IMR-90 (cell line): ENCODE measurements around the gene SMOC1. TPM values are rescaled to one million over a fixed set of nuclear protein-coding genes. Genes with fewer than 3 reads are reported as not detected.

Source experiments
- ATAC-seq: fragments of 200-7000 bp; cut with Tn5 transposase; 2 replicates; pipeline ENCODE4 v1.9.1; 2020; ENCODE audit warnings: low read depth, mild to moderate bottlenecking, moderate library complexity
- BruUV-seq: library from RNA; stranded (reverse); fragments of 400-500 nt; replicated peaks from 2 replicates; lab custom pipeline; 2021; lab: Mats Ljungman, UMichigan
- CTCF ChIA-PET: fragments of 300-600 bp; formaldehyde crosslinking; extraction: SDS; loops from one replicate; lab custom pipeline; 2021; ENCODE audit warnings: antibody characterized with exemption; lab: Yijun Ruan, JAX
- POLR2A ChIA-PET: fragments of 300-600 bp; sonication (Branson Sonifier 250); formaldehyde crosslinking; loops from one replicate; lab custom pipeline; 2022; ENCODE audit warnings: antibody characterized with exemption; ENCODE audit not compliant: unreplicated experiment; lab: Charles Lee
- DNase-seq: peaks from one replicate; pipeline ENCODE4 v3.0.0; 2013
- H2AFZ ChIP-seq: replicated peaks from 2 replicates; pipeline ENCODE3; 2013; ENCODE audit warnings: low read length, mild to moderate bottlenecking; ENCODE audit not compliant: poor library complexity
- H2AK5ac ChIP-seq: 2 replicates; pipeline ENCODE4 v1.6.1; 2013; ENCODE audit warnings: low read depth, low read length, inconsistent platforms
- H2AK9ac ChIP-seq: replicated peaks from 2 replicates; pipeline ENCODE3; 2013; ENCODE audit warnings: mild to moderate bottlenecking, low read depth, low read length, moderate library complexity; ENCODE audit not compliant: poor library complexity
- H2BK120ac ChIP-seq: 2 replicates; pipeline ENCODE4 v1.6.1; 2013; ENCODE audit warnings: low read depth, low read length, inconsistent platforms
- H2BK15ac ChIP-seq: 3 replicates; pipeline ENCODE4 v1.6.1; 2013; ENCODE audit warnings: low read depth, low read length, inconsistent platforms
- H2BK20ac ChIP-seq: 2 replicates; pipeline ENCODE4 v1.6.1; 2013; ENCODE audit warnings: low read depth, mild to moderate bottlenecking, inconsistent platforms, low read length, moderate library complexity
- H2BK5ac ChIP-seq: 2 replicates; pipeline ENCODE4 v1.6.1; 2013; ENCODE audit warnings: mild to moderate bottlenecking, low read depth, low read length, inconsistent platforms; ENCODE audit not compliant: poor library complexity, severe bottlenecking
- H3K14ac ChIP-seq: replicated peaks from 2 replicates; pipeline ENCODE4 v1.6.1; 2013; ENCODE audit warnings: low read depth, low read length, inconsistent platforms
- H3K18ac ChIP-seq: 2 replicates; pipeline ENCODE4 v1.6.1; 2013; ENCODE audit warnings: low read depth, low read length, control low read depth
- H3K23ac ChIP-seq: 2 replicates; pipeline ENCODE4 v1.6.1; 2013; ENCODE audit warnings: low read depth, low read length, inconsistent platforms
- H3K27ac ChIP-seq: 2 replicates; pipeline ENCODE4 v1.5.1; 2013; ENCODE audit warnings: mild to moderate bottlenecking, control low read depth, low read length; ENCODE audit not compliant: insufficient read depth
- H3K27me3 ChIP-seq: 2 replicates; pipeline ENCODE4 v1.6.1; 2013; ENCODE audit warnings: low read length; ENCODE audit not compliant: control insufficient read depth, insufficient read depth
- H3K36me3 ChIP-seq: 2 replicates; pipeline ENCODE4 v1.6.1; 2013; ENCODE audit warnings: low read length, mixed read lengths; ENCODE audit not compliant: control insufficient read depth, insufficient read depth
- H3K4ac ChIP-seq: 2 replicates; pipeline ENCODE4 v1.6.1; 2013; ENCODE audit warnings: low read depth, low read length, inconsistent platforms
- H3K4me1 ChIP-seq: 2 replicates; pipeline ENCODE4 v1.6.1; 2013; ENCODE audit warnings: low read length, mixed read lengths; ENCODE audit not compliant: control insufficient read depth, insufficient read depth
- H3K4me2 ChIP-seq: 2 replicates; pipeline ENCODE4 v1.6.1; 2013; ENCODE audit warnings: low read depth, mild to moderate bottlenecking, control low read depth, low read length, moderate library complexity
- H3K4me3 ChIP-seq: 2 replicates; pipeline ENCODE4 v1.5.1; 2013; ENCODE audit warnings: low read depth, mild to moderate bottlenecking, control low read depth, low read length, moderate library complexity; ENCODE audit not compliant: insufficient read depth
- H3K56ac ChIP-seq: 2 replicates; pipeline ENCODE4 v1.6.1; 2013; ENCODE audit warnings: low read length, inconsistent platforms; ENCODE audit not compliant: insufficient read depth; ENCODE audit errors: extremely low read depth
- H3K79me1 ChIP-seq, 2 experiments: 2 replicates each; pipeline ENCODE4 v1.6.1; 2013; ENCODE audit warnings: low read length in 2 of 2, inconsistent platforms in 1 of 2, low read depth in 1 of 2
- H3K9ac ChIP-seq: 2 replicates; pipeline ENCODE4 v1.6.1; 2013; ENCODE audit warnings: low read depth, low read length, control low read depth
- H3K9me1 ChIP-seq: 2 replicates; pipeline ENCODE4 v1.6.1; 2013; ENCODE audit warnings: low read length, inconsistent platforms; ENCODE audit not compliant: insufficient read depth
- H3K9me3 ChIP-seq: 2 replicates; pipeline ENCODE4 v1.6.1; 2013; ENCODE audit warnings: low read length; ENCODE audit not compliant: control insufficient read depth, insufficient read depth
- H4K20me1 ChIP-seq: 2 replicates; pipeline ENCODE4 v1.6.1; 2013; ENCODE audit warnings: low read length, inconsistent platforms; ENCODE audit not compliant: insufficient read depth
- H4K5ac ChIP-seq: 2 replicates; pipeline ENCODE4 v1.6.1; 2013; ENCODE audit warnings: mild to moderate bottlenecking, low read depth, low read length, control low read depth
- H4K8ac ChIP-seq, 2 experiments: 2 replicates each; pipeline ENCODE4 v1.6.1; 2013; ENCODE audit warnings: low read depth in 2 of 2, low read length in 2 of 2, control low read depth in 1 of 2, inconsistent platforms in 1 of 2
- H4K91ac ChIP-seq: 2 replicates; pipeline ENCODE4 v1.6.1; 2013; ENCODE audit warnings: low read depth, low read length, inconsistent platforms; ENCODE audit not compliant: insufficient read depth
- BHLHE40 ChIP-seq: fragments of 150-350 bp; IDR thresholded peaks from 2 replicates; pipeline ENCODE4 v1.6.1; 2016; ENCODE audit warnings: mild to moderate bottlenecking, low read depth, low read length
- CEBPB ChIP-seq: IDR thresholded peaks from 2 replicates; pipeline ENCODE4 v1.6.1; 2012; ENCODE audit warnings: low read depth, low read length, improper control_type of control experiment
- CHD1 ChIP-seq: IDR thresholded peaks from 2 replicates; pipeline ENCODE4 v1.6.1; 2012; ENCODE audit warnings: low read depth, low read length, improper control_type of control experiment
- CTCF ChIP-seq: conservative IDR thresholded peaks from 2 replicates; pipeline ENCODE4 v1.5.1; 2012; ENCODE audit warnings: mild to moderate bottlenecking, low read depth, low read length, improper control_type of control experiment
- ELK1 ChIP-seq: fragments of 150-350 bp; IDR thresholded peaks from 2 replicates; pipeline ENCODE4 v1.6.1; 2016; ENCODE audit warnings: low read depth, mild to moderate bottlenecking, low read length, moderate library complexity, borderline replicate concordance
- FOS ChIP-seq: fragments of 150-350 bp; IDR thresholded peaks from 2 replicates; pipeline ENCODE4 v1.6.1; 2016; ENCODE audit warnings: low read depth, low read length
- MAFK ChIP-seq: IDR thresholded peaks from 2 replicates; pipeline ENCODE4 v1.6.1; 2012; ENCODE audit warnings: low read depth, low read length, improper control_type of control experiment
- MAZ ChIP-seq: IDR thresholded peaks from 2 replicates; pipeline ENCODE4 v1.6.1; 2012; ENCODE audit warnings: low read depth, mild to moderate bottlenecking, low read length, improper control_type of control experiment, moderate library complexity, borderline replicate concordance
- MXI1 ChIP-seq: IDR thresholded peaks from 2 replicates; pipeline ENCODE4 v1.6.1; 2012; ENCODE audit warnings: low read depth, mild to moderate bottlenecking, low read length, moderate library complexity, borderline replicate concordance
- NFE2L2 ChIP-seq: fragments of 150-350 bp; IDR thresholded peaks from 2 replicates; pipeline ENCODE4 v1.6.1; 2016; ENCODE audit warnings: low read depth, mild to moderate bottlenecking, low read length
- POLR2A ChIP-seq: IDR thresholded peaks from 2 replicates; pipeline ENCODE4 v1.6.1; 2012; ENCODE audit warnings: mild to moderate bottlenecking, low read depth, low read length
- RAD21 ChIP-seq: IDR thresholded peaks from 2 replicates; pipeline ENCODE4 v1.6.1; 2012; ENCODE audit warnings: low read length, improper control_type of control experiment
- RCOR1 ChIP-seq: IDR thresholded peaks from 2 replicates; pipeline ENCODE4 v1.6.1; 2012; ENCODE audit warnings: mild to moderate bottlenecking, low read length, improper control_type of control experiment; ENCODE audit not compliant: insufficient replicate concordance
- RFX5 ChIP-seq: IDR thresholded peaks from 2 replicates; pipeline ENCODE4 v1.8.0; 2012; ENCODE audit warnings: low read depth, mild to moderate bottlenecking, low read length, moderate library complexity
- SMC3 ChIP-seq: fragments of 150-350 bp; IDR thresholded peaks from 2 replicates; pipeline ENCODE4 v1.6.1; 2016; ENCODE audit warnings: low read depth, mild to moderate bottlenecking, antibody characterized with exemption, low read length, moderate library complexity
- WGBS, 2 experiments: methylation state at CpG; one replicate each; pipeline versions ENCODE4 v1.1.5 to v1.1.7; 2013; ENCODE audit warnings: missing lambda C conversion rate in 2 of 2; ENCODE audit not compliant: insufficient read length in 1 of 2; ENCODE audit errors: extremely low coverage in 2 of 2; 5-methylcytosine and 5-hydroxymethylcytosine counted together
- dilution Hi-C: fragments of 300-500 bp; cut with HindIII; formaldehyde crosslinking; loops from one replicate; pipeline ENCODE4 v1.14.3; 2018; ENCODE audit warnings: low sequenced_read_pairs; ENCODE audit not compliant: unreplicated experiment
- in situ Hi-C: fragments of 300-500 bp; cut with MboI; formaldehyde crosslinking; loops from 3 replicates; pipeline ENCODE4 v1.14.3; 2019; ENCODE audit warnings: low sequenced_read_pairs, inconsistent platforms, mixed read lengths
- intact Hi-C: fragments of 100-400 bp; cut with micrococcal nuclease; formaldehyde crosslinking; loops from 2 replicates; pipeline ENCODE4 v1.10.0; 2022
- polyA plus RNA-seq, 3 experiments: library from polyadenylated mRNA; depleted of rRNA; stranded (reverse); fragments of >200 nt; gene quantifications; 2 replicates each; pipeline ENCODE4 v1.2.3, GENCODE V29; 2012; ENCODE audit warnings: low replicate concordance in 1 of 3
- total RNA-seq: library from RNA; depleted of rRNA; stranded (reverse); fragments of >200 nt; gene quantifications from 2 replicates; pipeline ENCODE4 v1.2.3, GENCODE V29; 2012

SMOC1 gene
- total and polyA plus RNA-seq, 2 of the 4 experiments (the other 2 are of a cell fraction): 0.90 to 4.1 TPM

DNA sequence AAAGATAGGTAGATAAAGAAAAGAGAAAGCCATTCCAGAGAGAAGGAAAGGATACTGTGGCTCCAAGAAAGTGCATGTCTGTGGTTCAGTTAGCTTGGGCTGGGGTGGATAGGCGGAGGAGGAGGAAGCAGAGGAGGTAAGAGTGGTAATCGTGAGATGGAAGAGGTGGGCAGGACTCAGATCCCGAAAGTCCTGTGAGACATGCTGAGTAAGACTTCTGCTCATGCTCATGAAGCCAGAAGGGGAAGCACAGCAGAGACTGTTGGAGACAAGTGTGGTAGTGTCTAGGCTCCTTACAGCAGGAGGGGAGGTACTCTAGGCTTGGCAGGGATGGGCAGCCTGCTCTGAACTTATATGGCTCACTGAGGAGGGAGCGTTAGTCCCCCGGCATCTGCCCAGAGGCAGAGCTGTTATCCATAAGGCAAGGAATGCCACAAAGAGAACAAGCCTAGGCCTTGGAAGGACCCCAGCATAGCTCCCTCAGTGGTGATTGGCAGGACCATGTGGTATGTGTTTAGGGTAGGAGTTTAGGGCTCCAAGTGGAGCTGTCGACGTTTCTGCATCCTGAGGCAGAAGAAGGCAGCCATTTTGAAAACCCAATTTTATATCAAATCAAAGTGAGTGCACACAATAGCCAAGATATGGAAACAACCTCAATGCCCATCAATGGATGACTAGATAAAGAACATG is 135.3 kb downstream of the SMOC1 start:
- dilution Hi-C loops: no loop called here
- in situ Hi-C loops: loop anchor here (5.0 to 25.0 kb wide), 2 partner anchors 132 to 427 kb away; no protein-coding TSS in a partner anchor
- Histone ChIP-seq H3K56ac (no peak overlapping the region), H2BK120ac (no peak overlapping the region), H4K91ac (no peak overlapping the region), H3K36me3 (peaks cover 10% of the 10 kb centered on the region), H2BK15ac (no peak overlapping the region), H3K4ac (no peak overlapping the region), H2AFZ (no peak overlapping the region), H3K9me3 (no peaks in the 10 kb centered on the region), H2AK9ac (no peak overlapping the region), H2BK20ac (no peak overlapping the region), H3K27ac (no peak overlapping the region), H3K27me3 (no peaks in the 10 kb centered on the region), H3K4me2 (no peak overlapping the region), H2BK5ac (no peak overlapping the region), H3K79me1 (no peaks in the 10 kb centered on the region), H3K9ac (no peak overlapping the region), H3K4me3 (no peak overlapping the region), H4K5ac (no peak overlapping the region), H3K14ac (no peak overlapping the region), H3K18ac (no peak overlapping the region), H3K4me1 (peaks cover 5% of the 10 kb centered on the region), H4K8ac (no peak overlapping the region), H4K20me1 (no peaks in the 10 kb centered on the region), H3K23ac (no peak overlapping the region), H3K9me1 (no peaks in the 10 kb centered on the region; the same call in 1 of the 2 replicates), H2AK5ac (no peak overlapping the region)
- ATAC-seq (no peak), DNase-seq (no peak)
- POLR2A ChIA-PET: no interaction called here
- BruUV-seq: no TSS peak
- intact Hi-C loops: no loop called here
- CTCF ChIA-PET: interaction anchor here (0.5 to 1.6 kb wide), 4 partner anchors 13 to 212 kb away, joined by 3 to 7 read pairs (median 3); no protein-coding TSS in a partner anchor
- 86% methylated on average over 5 of the region's 7 CpGs; no CpG with 5 or more reads in 1 of the 2 experiments for WGBS, 2 experiments
- TF ChIP-seq RFX5 (no peak), MAFK (no peak), ELK1 (no peak), CHD1 (no peak), CTCF (no peak), SMC3 (no peak), MAZ (no peak), RCOR1 (no peak), NFE2L2 (no peak), RAD21 (no peak), FOS (no peak), CEBPB (no peak), BHLHE40 (no peak), MXI1 (no peak), POLR2A (no peak)
